Neural progenitor cell (in vitro differentiated cells): ENCODE results near the gene PLD6. TPM values are rescaled to one million over a fixed set of nuclear protein-coding genes. Genes with fewer than 3 reads are reported as not detected.

Source experiments
- DNase-seq: peaks from one replicate; pipeline ENCODE4 v3.0.0-alpha.2; 2016; ENCODE audit warnings: low spot score
- H2AFZ ChIP-seq: fragments of 200-600 bp; sonication (generic); replicated peaks from 2 replicates; pipeline ENCODE4 v1.6.1; 2016; ENCODE audit warnings: antibody characterized with exemption
- H3F3A ChIP-seq: fragments of 200-600 bp; sonication (generic); 2 replicates; pipeline ENCODE4 v1.6.1; 2016; ENCODE audit warnings: antibody characterized with exemption, low read depth
- H3K27ac ChIP-seq: fragments of 200-600 bp; sonication (generic); 2 replicates; pipeline ENCODE4 v1.5.1; 2016; ENCODE audit warnings: mild to moderate bottlenecking
- H3K27me3 ChIP-seq: fragments of 200-600 bp; sonication (generic); 2 replicates; pipeline ENCODE4 v1.6.1; 2016; ENCODE audit warnings: mild to moderate bottlenecking, moderate library complexity
- H3K36me3 ChIP-seq: fragments of 200-600 bp; sonication (generic); 2 replicates; pipeline ENCODE4 v1.5.1; 2016
- H3K4me1 ChIP-seq: fragments of 200-600 bp; sonication (generic); 2 replicates; pipeline ENCODE4 v1.6.1; 2016; ENCODE audit warnings: mixed run types
- H3K4me2 ChIP-seq: fragments of 200-600 bp; sonication (generic); 2 replicates; pipeline ENCODE4 v1.6.1; 2016
- H3K4me3 ChIP-seq: fragments of 200-600 bp; sonication (generic); 2 replicates; pipeline ENCODE4 v1.5.1; 2016
- H3K79me2 ChIP-seq: fragments of 200-600 bp; sonication (generic); 2 replicates; pipeline ENCODE4 v1.6.1; 2016; ENCODE audit warnings: low read depth
- H3K9ac ChIP-seq: fragments of 200-600 bp; sonication (generic); 2 replicates; pipeline ENCODE4 v1.6.1; 2016
- H3K9me3 ChIP-seq: fragments of 200-600 bp; sonication (generic); 2 replicates; pipeline ENCODE4 v1.5.1; 2016; ENCODE audit warnings: low read depth
- H4K20me1 ChIP-seq: fragments of 200-600 bp; sonication (generic); 2 replicates; pipeline ENCODE4 v1.6.1; 2016; ENCODE audit warnings: low read depth
- H3K27ac Mint-ChIP-seq: 3 replicates; pipeline ENCODE4 v1.8.0; 2021; ENCODE audit warnings: mixed read lengths
- H3K27me3 Mint-ChIP-seq: 2 replicates; pipeline ENCODE4 v1.8.0; 2022; ENCODE audit warnings: low read depth, mild to moderate bottlenecking, inconsistent platforms, moderate library complexity, mixed read lengths; ENCODE audit not compliant: insufficient read depth
- H3K36me3 Mint-ChIP-seq: 3 replicates; pipeline ENCODE4 v1.8.0; 2021; ENCODE audit warnings: mixed read lengths
- H3K4me1 Mint-ChIP-seq: 3 replicates; pipeline ENCODE4 v1.8.0; 2021; ENCODE audit warnings: mixed read lengths
- H3K4me3 Mint-ChIP-seq: 3 replicates; pipeline ENCODE4 v1.8.0; 2021; ENCODE audit warnings: mild to moderate bottlenecking, moderate library complexity, mixed read lengths
- H3K9me3 Mint-ChIP-seq: 3 replicates; pipeline ENCODE4 v1.8.0; 2020; ENCODE audit warnings: mixed read lengths
- EZH2 ChIP-seq: fragments of 200-600 bp; sonication (generic); IDR thresholded peaks from 2 replicates; pipeline ENCODE4 v1.6.1; 2017; ENCODE audit warnings: antibody characterized with exemption, mild to moderate bottlenecking, moderate library complexity
- EZH2phosphoT487 ChIP-seq: fragments of 200-600 bp; sonication (generic); IDR thresholded peaks from 2 replicates; pipeline ENCODE4 v1.6.1; 2017; ENCODE audit warnings: antibody characterized with exemption
- total RNA-seq: library from RNA; depleted of rRNA; stranded (reverse); fragments of >200 nt; gene quantifications from 2 replicates; pipeline ENCODE4 v1.2.3, GENCODE V29; 2015; ENCODE audit warnings: low replicate concordance
- TF ChIP-seq, protein P1 (sequence below): fragments of 200-600 bp; sonication (generic); IDR thresholded peaks from 2 replicates; pipeline ENCODE4 v1.5.1; 2017; ENCODE audit warnings: antibody characterized with exemption, mild to moderate bottlenecking

PLD6 gene
- total RNA-seq, 1 donor from 2014 or later, result 1.2 TPM

DNA sequence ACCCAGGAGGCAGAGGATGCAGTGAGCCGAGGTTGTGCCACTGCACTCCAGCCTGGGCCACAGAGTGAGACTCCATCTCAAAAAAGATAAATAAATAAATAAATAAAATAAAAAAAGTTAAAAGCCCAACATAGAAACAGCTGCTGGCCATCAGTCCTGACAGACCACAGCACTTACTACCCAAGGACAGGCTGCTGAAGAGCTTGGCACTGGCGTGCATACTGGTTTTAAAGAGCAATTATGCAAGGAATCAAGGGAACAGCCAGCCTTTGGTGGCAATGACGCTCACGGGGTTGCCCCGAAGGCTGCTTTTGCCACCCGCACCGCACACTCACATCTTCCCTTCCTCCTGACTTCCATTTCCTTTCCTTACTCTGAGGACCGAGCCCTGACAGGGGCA is 4.2 kb downstream of the PLD6 start:
- no peak overlapping the region for H3K27ac ChIP-seq
- peaks cover 7% of the 10 kb centered on the region for H3K4me1 ChIP-seq
- H4K20me1 ChIP-seq, result no peaks in the 10 kb centered on the region
- H3K36me3 ChIP-seq, result no peaks in the 10 kb centered on the region
- Mint-ChIP-seq H3K36me3 (no peaks in the 10 kb centered on the region), H3K4me1 (peaks cover 18% of the 10 kb centered on the region), H3K27ac (no peak overlapping the region), H3K27me3 (no peaks in the 10 kb centered on the region), H3K4me3 (no peak overlapping the region), H3K9me3 (no peaks in the 10 kb centered on the region)
- TF ChIP-seq EZH2phosphoT487 (no peak), EZH2 (no peak)
- TF ChIP-seq, protein P1, sequence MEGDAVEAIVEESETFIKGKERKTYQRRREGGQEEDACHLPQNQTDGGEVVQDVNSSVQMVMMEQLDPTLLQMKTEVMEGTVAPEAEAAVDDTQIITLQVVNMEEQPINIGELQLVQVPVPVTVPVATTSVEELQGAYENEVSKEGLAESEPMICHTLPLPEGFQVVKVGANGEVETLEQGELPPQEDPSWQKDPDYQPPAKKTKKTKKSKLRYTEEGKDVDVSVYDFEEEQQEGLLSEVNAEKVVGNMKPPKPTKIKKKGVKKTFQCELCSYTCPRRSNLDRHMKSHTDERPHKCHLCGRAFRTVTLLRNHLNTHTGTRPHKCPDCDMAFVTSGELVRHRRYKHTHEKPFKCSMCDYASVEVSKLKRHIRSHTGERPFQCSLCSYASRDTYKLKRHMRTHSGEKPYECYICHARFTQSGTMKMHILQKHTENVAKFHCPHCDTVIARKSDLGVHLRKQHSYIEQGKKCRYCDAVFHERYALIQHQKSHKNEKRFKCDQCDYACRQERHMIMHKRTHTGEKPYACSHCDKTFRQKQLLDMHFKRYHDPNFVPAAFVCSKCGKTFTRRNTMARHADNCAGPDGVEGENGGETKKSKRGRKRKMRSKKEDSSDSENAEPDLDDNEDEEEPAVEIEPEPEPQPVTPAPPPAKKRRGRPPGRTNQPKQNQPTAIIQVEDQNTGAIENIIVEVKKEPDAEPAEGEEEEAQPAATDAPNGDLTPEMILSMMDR, result no peak
- no peaks in the 10 kb centered on the region for H3F3A ChIP-seq
- H3K4me2 ChIP-seq, result no peak overlapping the region
- H3K27me3 ChIP-seq, result no peaks in the 10 kb centered on the region
- no peak for DNase-seq
- no peaks in the 10 kb centered on the region for H3K9me3 ChIP-seq
- H3K9ac ChIP-seq, result no peak overlapping the region
- H3K79me2 ChIP-seq, result no peaks in the 10 kb centered on the region
- H3K4me3 ChIP-seq, result no peak overlapping the region
- no peak overlapping the region for H2AFZ ChIP-seq

DNA sequence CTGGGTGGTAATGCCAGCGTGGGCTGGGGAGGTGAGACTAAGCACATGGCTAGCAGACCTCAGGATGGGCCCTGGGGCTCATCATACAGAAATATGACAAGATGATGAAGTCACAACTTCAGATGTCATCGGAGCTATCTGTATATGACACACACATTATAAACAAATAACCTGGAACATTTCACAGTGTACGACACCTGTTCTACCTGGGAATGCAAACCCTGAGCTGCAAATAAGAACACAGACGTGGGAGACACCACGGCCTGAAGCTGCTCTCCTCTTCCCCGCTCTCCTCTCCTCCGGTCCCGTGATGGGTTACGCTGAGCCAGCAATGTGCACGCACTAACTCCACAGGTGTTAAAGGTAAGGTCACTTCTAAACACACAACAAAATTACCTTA is 4.9 kb downstream of the PLD6 start:
- TF ChIP-seq EZH2phosphoT487 (no peak), EZH2 (no peak)
- no peaks in the 10 kb centered on the region for H3K36me3 Mint-ChIP-seq
- H3K27ac ChIP-seq, result no peak overlapping the region
- H3K27me3 Mint-ChIP-seq, result no peaks in the 10 kb centered on the region
- no peaks in the 10 kb centered on the region for H3K9me3 ChIP-seq
- H3K4me1 Mint-ChIP-seq, result peaks cover 18% of the 10 kb centered on the region
- H3K79me2 ChIP-seq, result no peaks in the 10 kb centered on the region
- no peaks in the 10 kb centered on the region for H3K9me3 Mint-ChIP-seq
- H3K4me3 Mint-ChIP-seq, result no peak overlapping the region
- H3K4me3 ChIP-seq, result no peak overlapping the region
- H3K4me1 ChIP-seq, result peaks cover 7% of the 10 kb centered on the region
- H3K27me3 ChIP-seq, result no peaks in the 10 kb centered on the region
- DNase-seq, result no peak
- no peak overlapping the region for H3K27ac Mint-ChIP-seq
- no peaks in the 10 kb centered on the region for H3K36me3 ChIP-seq
- H3K4me2 ChIP-seq, result no peak overlapping the region
- H3F3A ChIP-seq, result no peaks in the 10 kb centered on the region
- no peaks in the 10 kb centered on the region for H4K20me1 ChIP-seq
- no peak overlapping the region for H2AFZ ChIP-seq
- no peak overlapping the region for H3K9ac ChIP-seq

DNA sequence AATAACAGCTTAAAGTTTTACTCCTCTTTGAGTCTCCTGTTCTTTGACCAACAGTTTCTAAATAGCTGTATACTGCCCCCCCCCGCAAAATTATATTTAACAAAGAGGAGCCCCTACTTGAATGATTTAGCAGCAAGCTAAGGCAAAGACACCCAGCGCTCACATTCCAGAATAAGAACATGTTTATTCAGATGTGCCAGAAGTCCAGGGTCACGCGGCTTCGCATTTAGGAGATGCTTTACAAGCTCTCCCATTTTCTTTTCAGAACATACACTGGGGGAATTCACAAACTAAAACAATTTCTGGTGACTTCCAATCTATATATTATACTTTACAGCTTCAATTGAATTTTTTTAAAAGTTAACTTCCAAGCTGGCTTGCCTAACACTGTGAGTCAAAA is 5.3 kb downstream of the PLD6 start:
- H2AFZ ChIP-seq, result no peak overlapping the region
- H3F3A ChIP-seq, result no peaks in the 10 kb centered on the region
- no peak overlapping the region for H3K9ac ChIP-seq
- H3K27me3 ChIP-seq, result no peaks in the 10 kb centered on the region
- no peak overlapping the region for H3K4me3 ChIP-seq
- H3K9me3 Mint-ChIP-seq, result no peaks in the 10 kb centered on the region
- H3K27ac ChIP-seq, result no peak overlapping the region
- H4K20me1 ChIP-seq, result no peaks in the 10 kb centered on the region
- TF ChIP-seq EZH2phosphoT487 (no peak), EZH2 (no peak)
- TF ChIP-seq, protein P1, result no peak
- no peaks in the 10 kb centered on the region for H3K79me2 ChIP-seq
- H3K36me3 Mint-ChIP-seq, result no peaks in the 10 kb centered on the region
- no peaks in the 10 kb centered on the region for H3K27me3 Mint-ChIP-seq
- no peaks in the 10 kb centered on the region for H3K9me3 ChIP-seq
- H3K27ac Mint-ChIP-seq, result no peak overlapping the region
- H3K4me2 ChIP-seq, result no peak overlapping the region
- H3K4me3 Mint-ChIP-seq, result no peak overlapping the region
- no peaks in the 10 kb centered on the region for H3K36me3 ChIP-seq
- H3K4me1 ChIP-seq, result peaks cover 7% of the 10 kb centered on the region
- peaks cover 18% of the 10 kb centered on the region for H3K4me1 Mint-ChIP-seq
- DNase-seq, result no peak

DNA sequence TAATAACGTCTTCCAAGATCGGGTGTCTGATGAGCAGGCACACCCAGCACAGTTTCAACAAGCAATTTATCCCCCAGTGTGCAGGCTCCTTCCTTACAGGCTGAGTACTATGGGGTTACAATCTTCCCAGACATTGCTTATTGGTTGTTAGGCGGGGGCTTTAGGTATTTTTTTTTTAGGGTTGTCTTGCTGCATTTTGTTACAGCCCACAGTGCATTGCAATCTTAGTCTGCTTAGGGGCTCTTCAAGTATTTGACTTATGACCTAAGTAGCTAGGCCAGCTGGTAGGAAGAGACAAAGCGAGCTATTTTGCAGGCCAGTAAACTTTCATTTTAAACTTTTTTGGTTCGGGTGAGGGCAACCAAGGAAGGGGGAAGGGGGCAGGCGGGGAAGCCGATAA is 5.8 kb downstream of the PLD6 start:
- H3K27ac ChIP-seq, result no peak overlapping the region
- Mint-ChIP-seq H3K4me3 (no peak overlapping the region), H3K27ac (no peak overlapping the region), H3K9me3 (no peaks in the 10 kb centered on the region), H3K36me3 (no peaks in the 10 kb centered on the region), H3K27me3 (no peaks in the 10 kb centered on the region), H3K4me1 (peaks cover 18% of the 10 kb centered on the region)
- no peaks in the 10 kb centered on the region for H3K36me3 ChIP-seq
- peaks cover 7% of the 10 kb centered on the region for H3K4me1 ChIP-seq
- H3K9ac ChIP-seq, result no peak overlapping the region
- H3K27me3 ChIP-seq, result no peaks in the 10 kb centered on the region
- H2AFZ ChIP-seq, result no peak overlapping the region
- no peak overlapping the region for H3K4me2 ChIP-seq
- H3K9me3 ChIP-seq, result no peaks in the 10 kb centered on the region
- no peaks in the 10 kb centered on the region for H3F3A ChIP-seq
- no peaks in the 10 kb centered on the region for H4K20me1 ChIP-seq
- TF ChIP-seq EZH2phosphoT487, result no peak
- no peak for TF ChIP-seq EZH2
- TF ChIP-seq, protein P1, result no peak
- no peaks in the 10 kb centered on the region for H3K79me2 ChIP-seq
- H3K4me3 ChIP-seq, result no peak overlapping the region
- no peak for DNase-seq
